Liver (tissue), 9 donors: ENCODE measurements around the gene ADRA2C. TPM values are rescaled to one million over a fixed set of nuclear protein-coding genes. Genes with fewer than 3 reads are reported as not detected.

Experiments
- DNase-seq: peaks from one replicate; pipeline ENCODE4 v3.0.0-alpha.2; 2017; ENCODE audit warnings: low spot score
- H3K27ac ChIP-seq, 2 donors: one replicate each; pipeline ENCODE4 v1.7.0; 2013; ENCODE audit warnings: inconsistent platforms in 2 of 2, low read length in 2 of 2, control low read depth in 1 of 2, low read depth in 1 of 2, mild to moderate bottlenecking in 1 of 2
- H3K27me3 ChIP-seq, 4 donors: one replicate each; pipeline versions ENCODE4 v1.6.1 to v1.7.0; 2013; ENCODE audit warnings: low read length in 3 of 4, inconsistent platforms in 1 of 4, mild to moderate bottlenecking in 1 of 4, moderate library complexity in 1 of 4; ENCODE audit not compliant: control insufficient read depth in 4 of 4, insufficient read depth in 4 of 4
- H3K36me3 ChIP-seq, 4 donors: one replicate each; pipeline versions ENCODE4 v1.6.1 to v1.7.0; 2013; ENCODE audit warnings: low read length in 3 of 4, mild to moderate bottlenecking in 3 of 4, low read depth in 1 of 4, moderate library complexity in 1 of 4; ENCODE audit not compliant: control insufficient read depth in 4 of 4, insufficient read depth in 3 of 4
- H3K4me1 ChIP-seq, 4 donors: one replicate each; pipeline versions ENCODE4 v1.6.1 to v1.7.0; 2013; ENCODE audit warnings: low read length in 3 of 4, mild to moderate bottlenecking in 3 of 4, moderate library complexity in 1 of 4; ENCODE audit not compliant: control insufficient read depth in 4 of 4, insufficient read depth in 4 of 4
- H3K4me3 ChIP-seq, 3 donors: one replicate each; pipeline versions ENCODE4 v1.6.1 to v1.7.0; 2013; ENCODE audit warnings: low read length in 3 of 3, control low read depth in 1 of 3, low read depth in 1 of 3, mild to moderate bottlenecking in 1 of 3
- H3K9ac ChIP-seq, 2 donors: one replicate each; pipeline ENCODE4 v1.7.0; 2013; ENCODE audit warnings: low read length in 2 of 2, mild to moderate bottlenecking in 2 of 2, moderate library complexity in 2 of 2, control low read depth in 1 of 2, low read depth in 1 of 2
- H3K9me3 ChIP-seq, 4 donors: one replicate each; pipeline versions ENCODE4 v1.6.1 to v1.7.0; 2013; ENCODE audit warnings: low read length in 3 of 4; ENCODE audit not compliant: control insufficient read depth in 4 of 4
- ATF3 ChIP-seq: IDR thresholded peaks from 2 replicates; pipeline ENCODE4 v1.6.1; 2016; ENCODE audit warnings: antibody characterized with exemption
- CTCF ChIP-seq: fragments of 150-350 bp; IDR thresholded peaks from 2 replicates; pipeline ENCODE4 v1.5.1; 2017; ENCODE audit warnings: improper control_type of control experiment, low read depth, low read length; ENCODE audit not compliant: missing input control
- EGR1 ChIP-seq, 2 donors: IDR thresholded peaks; 2 replicates each; pipeline ENCODE4 v1.6.1; 2016 to 2018; ENCODE audit warnings: antibody characterized with exemption in 2 of 2, low read depth in 2 of 2
- FOXA2 ChIP-seq: IDR thresholded peaks from 2 replicates; pipeline ENCODE4 v1.6.1; 2016; ENCODE audit warnings: antibody characterized with exemption
- HNF4A ChIP-seq, 2 donors: conservative IDR thresholded peaks; 2 replicates each; pipeline ENCODE4 v1.6.1; 2016; ENCODE audit warnings: antibody characterized with exemption in 2 of 2, mild to moderate bottlenecking in 2 of 2
- HNF4G ChIP-seq: IDR thresholded peaks from 2 replicates; pipeline ENCODE4 v1.6.1; 2016; ENCODE audit warnings: antibody characterized with exemption
- MAX ChIP-seq: IDR thresholded peaks from 2 replicates; pipeline ENCODE4 v1.6.1; 2016; ENCODE audit warnings: antibody characterized with exemption
- RAD21 ChIP-seq, 2 donors: IDR thresholded peaks; 2 replicates each; pipeline ENCODE4 v1.6.1; 2016; ENCODE audit warnings: antibody characterized with exemption in 2 of 2, mild to moderate bottlenecking in 2 of 2
- REST ChIP-seq: IDR thresholded peaks from 2 replicates; pipeline ENCODE4 v1.6.1; 2016; ENCODE audit warnings: antibody characterized with exemption, mild to moderate bottlenecking
- SP1 ChIP-seq: IDR thresholded peaks from 2 replicates; pipeline ENCODE4 v1.6.1; 2018; ENCODE audit warnings: antibody characterized with exemption, mild to moderate bottlenecking
- YY1 ChIP-seq: IDR thresholded peaks from 2 replicates; pipeline ENCODE4 v1.6.1; 2016; ENCODE audit warnings: antibody characterized with exemption, mild to moderate bottlenecking
- ZBTB33 ChIP-seq: IDR thresholded peaks from 2 replicates; pipeline ENCODE4 v1.6.1; 2016; ENCODE audit warnings: antibody characterized with exemption
- WGBS: extraction: QIAGEN DNeasy Blood & Tissue Kit; methylation state at CpG from one replicate; pipeline ENCODE4 v1.1.7; 2013; 5-methylcytosine and 5-hydroxymethylcytosine counted together
- polyA plus RNA-seq, 2 donors: library from polyadenylated mRNA; stranded (reverse) in 1 of 2; unstranded in 1 of 2; fragments of 200-250 nt in 1 of 2; fragments of >200 nt in 1 of 2; fragmentation: Nextera tagmentation in 1 of 2; extraction: Ambion mirVana in 1 of 2; gene quantifications; one replicate each; pipeline versions ENCODE4 v1.2.1 to v1.2.3, GENCODE V29; 2013 to 2015
- total RNA-seq, 2 donors: library from RNA; depleted of rRNA; stranded (reverse); fragments of >200 nt; gene quantifications; one replicate each; pipeline ENCODE4 v1.2.3, GENCODE V29; 2014
- donor health status: healthy.
- donor health status: healthy.
- donor health status: healthy.
- donor health status: healthy.
- donor health status: healthy.

ADRA2C gene
- total and polyA plus RNA-seq, 4 donors: 0.19 to 1.1 (median 0.28) TPM; not detected in 1

GRCh38 chr4:3793545-3793944, 27.4 kb downstream of the ADRA2C start:
- no peak for DNase-seq
- WGBS: 48% methylated on average over 3 of the region's 3 CpGs

GRCh38 chr4:3796960-3797359, 30.8 kb downstream of the ADRA2C start:
- no peaks in the 10 kb centered on the region for H3K36me3 ChIP-seq
- H3K4me1 ChIP-seq: no peaks in the 10 kb centered on the region
- 90% methylated on average over 2 of the region's 2 CpGs for WGBS
- H3K4me3 ChIP-seq: no peak overlapping the region
- no peaks in the 10 kb centered on the region for H3K27me3 ChIP-seq
- TF ChIP-seq HNF4G (no peak), MAX (no peak), ATF3 (no peak), HNF4A (conservative IDR thresholded peaks at IDR 0.05) (no peak), RAD21 (IDR thresholded peaks at IDR 0.05) (no peak), EGR1 (IDR thresholded peaks at IDR 0.05; ENCODE audit: low read depth in 2 of 2) (no peak), ZBTB33 (no peak)
- H3K9ac ChIP-seq: no peak overlapping the region
- DNase-seq: no peak
- peaks cover 0 to 5% (median 3%) of the 10 kb centered on the region in 4 donors for H3K9me3 ChIP-seq
- no peak overlapping the region for H3K27ac ChIP-seq

More at GRCh38 chr4:3793545-3793944, 27.4 kb downstream of the ADRA2C start:
- no peaks in the 10 kb centered on the region for H3K27me3 ChIP-seq
- no peaks in the 10 kb centered on the region for H3K4me1 ChIP-seq
- no peak overlapping the region for H3K9ac ChIP-seq
- H3K36me3 ChIP-seq: no peaks in the 10 kb centered on the region
- peaks cover 0 to 5% (median 3%) of the 10 kb centered on the region in 4 donors for H3K9me3 ChIP-seq
- H3K27ac ChIP-seq: no peak overlapping the region
- no peak overlapping the region for H3K4me3 ChIP-seq
- TF ChIP-seq YY1: no peak
- TF ChIP-seq ATF3: no peak
- no peak for TF ChIP-seq REST
- TF ChIP-seq FOXA2: no peak
- TF ChIP-seq CTCF: no peak
- TF ChIP-seq SP1: no peak
